Ascending aorta (tissue), 2 donors: Measurements from ENCODE around the gene MATN4. TPM values are rescaled to one million over a fixed set of nuclear protein-coding genes. Genes with fewer than 3 reads are reported as not detected.

ENCODE experiments used
- DNase-seq, 2 donors: peaks; one replicate each; pipeline ENCODE4 v3.0.0-alpha.2; 2019; ENCODE audit warnings: low spot score in 2 of 2
- H3K27ac ChIP-seq, 2 donors: fragments of 200-600 bp; sonication (generic); one replicate each; pipeline ENCODE4 v1.5.1; 2016 to 2017; ENCODE audit warnings: mild to moderate bottlenecking in 1 of 2
- H3K27me3 ChIP-seq: fragments of 200-600 bp; sonication (generic); one replicate; pipeline ENCODE4 v1.5.1; 2017
- H3K36me3 ChIP-seq, 2 donors: fragments of 200-600 bp; sonication (generic); one replicate each; pipeline ENCODE4 v1.5.1; 2016
- H3K4me1 ChIP-seq, 2 donors: fragments of 200-600 bp; sonication (generic); one replicate each; pipeline ENCODE4 v1.5.1; 2016 to 2017; ENCODE audit warnings: mild to moderate bottlenecking in 1 of 2
- H3K4me3 ChIP-seq, 2 donors: fragments of 200-600 bp; sonication (generic); one replicate each; pipeline ENCODE4 v1.5.1; 2016 to 2017; ENCODE audit warnings: mild to moderate bottlenecking in 1 of 2
- H3K9me3 ChIP-seq, 2 donors: fragments of 200-600 bp; sonication (generic); one replicate each; pipeline ENCODE4 v1.5.1; 2016
- CTCF ChIP-seq, 3 experiments: fragments of 200-600 bp in 2 of 3; fragments of 450-650 bp in 1 of 3; sonication (generic) in 2 of 3; IDR thresholded peaks; one replicate each; pipeline ENCODE4 v1.5.1; 2016 to 2019; ENCODE audit warnings: antibody characterized with exemption in 3 of 3, mild to moderate bottlenecking in 1 of 3, moderate library complexity in 1 of 3
- intact Hi-C: fragments of 100-400 bp; cut with DNase I; formaldehyde crosslinking; loops from one replicate; pipeline ENCODE4 v1.15.1; 2023
- total RNA-seq: library from RNA; depleted of rRNA; stranded (reverse); fragments of >200 nt; gene quantifications from one replicate; pipeline ENCODE4 v1.1.0, GENCODE V29; 2016

The MATN4 gene
- total RNA-seq, 1 donor from 2014 or later: 0.21 TPM

DNA sequence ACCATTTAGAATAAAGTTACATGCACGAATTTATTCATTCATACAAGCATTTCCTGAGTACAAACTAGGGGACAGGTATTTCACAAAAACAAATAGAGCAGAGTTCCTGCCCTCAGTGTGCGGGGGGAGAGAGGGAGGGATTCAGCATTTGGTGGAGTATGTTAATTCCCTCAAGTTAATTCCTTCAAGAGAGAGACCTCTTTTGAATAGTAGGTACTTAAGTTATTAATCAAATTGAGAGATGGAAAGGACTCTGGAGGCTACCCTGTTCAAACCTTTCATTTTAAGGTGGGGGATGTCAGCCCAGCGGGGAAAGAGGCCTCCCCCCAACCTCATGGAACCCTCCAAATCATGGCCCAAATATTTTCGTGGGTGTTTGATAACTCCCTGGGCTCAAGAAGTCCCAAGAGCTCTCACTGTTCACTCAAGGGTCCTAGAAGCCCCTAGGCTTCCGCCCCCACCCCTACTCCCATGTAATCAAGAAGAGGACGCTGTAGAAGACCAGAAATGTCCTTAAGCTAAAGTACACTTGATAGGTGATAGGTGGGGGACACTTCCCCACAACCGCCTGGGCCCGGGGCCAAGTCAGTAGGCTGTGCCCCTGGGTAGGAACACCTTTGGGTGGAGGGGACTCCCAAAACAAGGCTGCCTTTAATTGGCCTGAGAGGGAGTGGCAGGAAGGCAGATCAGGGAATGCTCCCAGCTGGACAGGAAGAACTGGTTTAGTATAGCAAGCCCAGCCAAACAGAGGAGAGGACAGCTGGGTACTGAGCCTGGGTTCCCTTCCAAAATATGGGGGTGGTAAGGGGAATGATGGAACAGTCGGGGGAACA lies 37.2 kb upstream of the MATN4 start:
- H3K4me3 ChIP-seq: peak overlapping the region; percentile 35 to 80
- no peak for DNase-seq
- intact Hi-C loops: no loop called here

DNA sequence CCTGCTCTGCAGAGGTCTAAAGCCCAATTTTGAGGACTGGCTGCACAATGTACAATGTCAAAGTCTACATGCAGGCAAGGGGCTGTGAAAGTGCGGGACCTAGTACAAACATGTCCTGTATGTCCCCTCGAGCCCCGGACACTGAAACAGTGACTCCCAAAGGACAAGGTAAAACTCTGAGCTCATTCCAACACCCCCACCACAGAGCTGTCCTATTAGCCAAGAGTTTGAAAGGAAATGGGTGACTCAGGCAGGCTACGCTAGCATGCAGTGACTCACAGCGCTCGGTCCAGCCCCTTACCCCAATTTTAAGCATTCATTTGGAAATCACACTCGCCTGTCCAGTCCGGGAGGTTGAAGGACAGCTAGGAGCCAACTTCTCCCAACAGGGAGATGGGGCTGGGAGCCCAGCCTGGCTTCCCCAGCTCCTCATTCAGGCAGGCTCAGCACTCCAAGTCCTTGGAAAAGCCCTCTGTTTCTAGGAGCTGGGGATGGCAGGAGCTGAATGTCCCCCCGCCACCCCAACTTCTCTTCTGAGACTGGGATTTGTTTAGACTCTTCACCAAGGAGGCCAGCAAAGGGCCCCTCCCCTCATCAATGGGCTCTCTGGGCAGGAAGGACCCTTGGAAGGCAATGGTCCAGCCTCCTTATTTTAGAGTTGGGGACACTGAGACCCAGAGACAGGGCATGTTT lies 36.2 kb upstream of the MATN4 start:
- Histone ChIP-seq H3K9me3 (no peaks in the 10 kb centered on the region), H3K27me3 (no peaks in the 10 kb centered on the region), H3K36me3 (peaks cover 0 to 2% of the 10 kb centered on the region in 2 donors), H3K4me3 (peak overlapping the region; percentile 35 to 80), H3K4me1 (peaks cover 42 to 61% of the 10 kb centered on the region in 2 donors), H3K27ac (peak overlapping the region; percentile 93 to 96)
- intact Hi-C loops: no loop called here
- peak; percentile 70 to 94 for DNase-seq
- TF ChIP-seq CTCF (IDR thresholded peaks at IDR 0.05): no peak

More for the DNA sequence above, 37.2 kb upstream of the MATN4 start:
- H3K27me3 ChIP-seq: no peaks in the 10 kb centered on the region
- peak overlapping the region; percentile 93 to 96 for H3K27ac ChIP-seq
- no peak for TF ChIP-seq CTCF (IDR thresholded peaks at IDR 0.05)
- H3K4me1 ChIP-seq: peaks cover 42 to 56% of the 10 kb centered on the region in 2 donors
- no peaks in the 10 kb centered on the region for H3K9me3 ChIP-seq
- H3K36me3 ChIP-seq: peaks cover 0 to 2% of the 10 kb centered on the region in 2 donors

GRCh38 chr20:45343532-45344167 lies 35.6 kb upstream of the MATN4 start:
- peak overlapping the region; percentile 35 to 80 for H3K4me3 ChIP-seq
- TF ChIP-seq CTCF (IDR thresholded peaks at IDR 0.05): no peak
- no peaks in the 10 kb centered on the region for H3K27me3 ChIP-seq
- H3K9me3 ChIP-seq: no peaks in the 10 kb centered on the region
- DNase-seq: no peak
- H3K27ac ChIP-seq: peak overlapping the region; percentile 93 to 96
- H3K4me1 ChIP-seq: peaks cover 44 to 68% of the 10 kb centered on the region in 2 donors
- intact Hi-C loops: loop anchor here (2.0 kb wide), 2 partner anchors 15 to 63 kb away; no protein-coding TSS in a partner anchor
- H3K36me3 ChIP-seq: peaks cover 0 to 2% of the 10 kb centered on the region in 2 donors

- peak overlapping the region; percentile 93 to 96 for H3K27ac ChIP-seq
- peaks cover 0 to 2% of the 10 kb centered on the region in 2 donors for H3K36me3 ChIP-seq
- H3K27me3 ChIP-seq: no peaks in the 10 kb centered on the region
- H3K4me1 ChIP-seq: peaks cover 51 to 74% of the 10 kb centered on the region in 2 donors
- H3K4me3 ChIP-seq: peak overlapping the region; percentile 13 to 80
- TF ChIP-seq CTCF (IDR thresholded peaks at IDR 0.05): no peak
- no peak for DNase-seq
- intact Hi-C loops: loop anchor here (2.0 kb wide), 2 partner anchors 16 to 64 kb away; no protein-coding TSS in a partner anchor
- H3K9me3 ChIP-seq: no peaks in the 10 kb centered on the region
Measured at GRCh38 chr20:45342855-45343531, 34.9 kb upstream of the MATN4 start.
